8988T (cell line): ENCODE data around the gene CFAP45.

Source experiments
- DNase-seq: peaks from one replicate; pipeline ENCODE4 v3.0.0; 2011

Gene CFAP45, protein sequence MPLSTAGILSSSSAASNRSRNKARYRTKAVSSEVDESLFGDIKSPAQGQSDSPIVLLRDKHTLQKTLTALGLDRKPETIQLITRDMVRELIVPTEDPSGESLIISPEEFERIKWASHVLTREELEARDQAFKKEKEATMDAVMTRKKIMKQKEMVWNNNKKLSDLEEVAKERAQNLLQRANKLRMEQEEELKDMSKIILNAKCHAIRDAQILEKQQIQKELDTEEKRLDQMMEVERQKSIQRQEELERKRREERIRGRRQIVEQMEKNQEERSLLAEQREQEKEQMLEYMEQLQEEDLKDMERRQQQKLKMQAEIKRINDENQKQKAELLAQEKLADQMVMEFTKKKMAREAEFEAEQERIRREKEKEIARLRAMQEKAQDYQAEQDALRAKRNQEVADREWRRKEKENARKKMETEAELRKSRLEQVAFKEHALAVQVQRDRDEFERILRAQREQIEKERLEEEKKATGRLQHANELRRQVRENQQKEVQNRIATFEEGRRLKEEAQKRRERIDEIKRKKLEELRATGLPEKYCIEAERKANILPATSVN

GRCh38 chr1:159900086-159900680 is at the start of gene CFAP45:
TSS of gene CFAP45 (minus strand) at chr1:159900165. CDS start at chr1:159900098, 67 bp downstream.
- DNase-seq, result no peak

DNA sequence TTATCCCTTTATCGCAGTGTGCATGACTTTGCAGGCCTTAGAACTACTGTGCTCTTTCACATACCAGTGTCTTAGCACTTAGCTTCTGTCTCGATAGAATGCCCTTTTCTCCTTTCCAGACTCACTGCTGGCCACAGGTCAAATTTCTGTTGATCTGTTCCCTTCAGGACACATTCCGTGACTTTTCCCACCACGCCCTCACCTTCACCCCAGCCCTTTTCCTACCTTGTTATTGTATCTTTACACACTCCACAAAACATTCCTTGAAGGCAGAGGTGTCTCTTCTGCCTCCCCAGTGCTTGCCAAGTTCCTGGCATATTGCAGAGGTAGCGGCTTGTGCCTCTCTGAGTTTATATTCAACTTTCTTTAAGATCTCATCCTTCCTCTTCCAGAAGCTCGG is 49.2 kb upstream of the CFAP45 start:
- no peak for DNase-seq

DNA sequence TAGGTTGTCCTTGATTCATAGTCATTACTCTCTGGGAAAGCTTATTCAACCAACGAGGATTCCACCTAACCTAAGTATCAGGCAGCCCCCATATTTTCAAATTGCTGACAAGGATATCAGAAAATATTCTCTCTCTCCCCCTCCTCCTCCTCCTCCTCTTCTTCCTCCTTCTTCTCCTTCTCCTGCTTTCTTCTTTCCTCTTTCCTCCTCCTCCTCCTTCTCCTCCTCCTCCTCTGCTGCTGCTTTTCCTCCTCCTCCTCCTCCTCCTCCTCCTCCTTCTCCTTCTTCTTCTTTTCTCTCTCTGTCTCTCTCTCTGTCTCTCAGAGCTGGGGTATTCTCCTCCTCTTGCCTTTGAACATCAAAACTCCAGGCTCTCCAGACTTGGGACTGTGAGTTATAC is 48.0 kb upstream of the CFAP45 start:
- DNase-seq, result no peak

- DNase-seq, result no peak
Observed at GRCh38 chr1:159946242-159947187, 46.5 kb upstream of the CFAP45 start.

GRCh38 chr1:159945483-159946241 is 45.7 kb upstream of the CFAP45 start, which contains the start of gene IGSF9:
TSS of gene IGSF9 (minus strand) at chr1:159945613. CDS start at chr1:159943454, 2,159 bp downstream.
- DNase-seq, result peak; percentile 95

DNA sequence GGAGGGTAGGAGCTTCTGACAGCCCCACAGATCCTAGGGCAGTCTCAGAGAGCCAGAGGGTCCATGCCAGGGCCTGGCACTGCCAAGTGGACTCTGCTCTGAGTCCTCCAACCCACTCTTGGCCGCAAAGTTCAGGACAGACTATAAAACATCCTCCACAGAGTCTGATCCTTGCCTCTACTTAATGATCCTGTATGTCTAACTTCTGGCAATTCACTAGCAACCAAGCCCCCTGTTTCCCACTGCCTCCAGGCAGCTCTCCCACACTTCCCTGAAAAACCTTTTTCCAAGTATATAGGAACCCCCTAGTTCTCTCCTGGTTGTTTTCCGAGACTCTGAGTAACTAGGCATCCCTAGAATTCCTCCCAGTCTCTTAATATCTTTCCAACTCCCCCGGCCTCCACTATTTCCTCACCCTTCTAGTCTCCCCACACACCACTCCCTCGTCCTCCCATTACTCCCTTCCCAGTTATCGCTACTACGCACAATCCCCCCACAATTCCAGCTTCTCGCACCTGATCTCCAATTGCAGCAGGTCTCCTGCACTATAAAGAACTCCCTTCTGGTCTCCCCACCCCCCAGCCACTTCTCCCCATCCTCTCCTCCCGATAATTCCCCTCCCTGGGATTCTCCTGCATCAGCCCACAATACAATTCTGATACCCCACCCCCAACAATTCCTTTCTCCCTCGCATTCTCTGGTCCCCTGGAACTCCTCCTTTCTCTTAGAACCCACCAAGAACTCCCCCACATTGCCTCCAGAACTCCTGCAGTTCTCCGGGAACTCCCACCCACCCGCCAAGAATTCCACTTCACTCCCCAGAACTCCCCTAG is 44.9 kb upstream of the CFAP45 start:
- DNase-seq, result no peak

- DNase-seq, result no peak
Observed at GRCh38 chr1:159943908-159944622, 44.1 kb upstream of the CFAP45 start.

DNA sequence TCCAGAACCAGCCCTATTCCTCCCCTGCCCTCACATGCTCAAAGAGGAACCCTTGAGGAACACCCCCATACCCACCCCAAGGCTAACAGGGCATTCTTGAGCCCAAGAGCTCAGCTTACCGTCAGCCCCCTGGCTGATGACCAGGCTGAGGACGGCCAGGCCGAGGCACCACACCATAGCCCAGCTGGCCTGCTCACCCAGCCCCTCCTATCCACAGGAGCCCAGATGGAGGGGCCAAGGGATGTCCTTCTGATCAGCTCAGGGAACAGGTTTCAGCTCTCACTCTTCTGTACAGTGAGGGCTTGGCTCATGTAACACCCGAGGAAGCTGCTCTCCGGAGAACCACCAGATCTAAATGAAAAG is 43.3 kb upstream of the CFAP45 start:
- DNase-seq, result no peak

- DNase-seq, result no peak
Observed at GRCh38 chr1:159942632-159943277, 42.8 kb upstream of the CFAP45 start.

DNA sequence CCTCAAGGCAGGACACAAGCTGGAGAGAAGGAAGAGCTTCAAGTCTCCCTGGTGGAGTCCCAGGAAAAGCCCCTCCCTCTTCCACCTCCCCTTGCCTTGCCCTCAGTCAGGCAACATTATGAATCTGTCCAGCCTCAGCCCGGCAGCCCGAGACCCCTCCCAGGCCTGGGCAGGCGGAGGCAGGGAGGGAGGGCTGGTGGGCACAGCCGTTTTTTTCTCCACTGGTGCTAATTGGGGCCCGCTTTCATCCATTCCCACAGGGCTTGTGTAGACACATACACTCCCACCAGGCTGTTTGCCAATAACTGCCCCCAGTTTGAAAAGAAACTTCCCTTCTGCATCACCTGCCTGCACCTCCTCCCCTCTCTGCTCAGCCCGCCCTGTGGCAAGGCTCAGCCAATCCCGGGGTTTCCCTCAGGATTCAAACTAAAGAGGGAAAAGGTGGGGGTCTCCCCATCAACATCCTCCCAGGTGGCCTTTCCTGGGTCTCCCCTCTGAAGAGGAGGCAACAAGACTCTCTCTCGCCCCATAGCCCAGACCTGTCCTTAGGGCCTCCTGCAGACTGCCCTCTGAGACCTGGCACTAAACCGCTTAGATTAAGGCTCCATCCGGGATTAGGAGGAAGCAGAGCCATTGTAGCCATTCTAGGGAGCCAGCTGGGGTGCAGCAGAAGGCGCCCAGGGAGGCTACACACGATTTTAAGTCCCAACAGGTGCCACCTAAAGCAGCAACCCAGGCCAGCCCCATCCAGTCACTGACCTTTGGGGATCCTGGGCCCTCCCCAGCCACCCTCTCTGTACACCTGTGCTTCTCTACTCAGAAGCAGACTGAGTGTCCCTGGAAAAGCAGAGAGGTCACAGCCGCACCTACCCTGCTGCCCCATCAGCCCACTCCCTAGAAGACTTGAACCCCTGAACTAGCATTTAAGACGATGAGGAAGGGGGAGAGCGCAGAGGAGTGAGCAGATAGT is 41.9 kb upstream of the CFAP45 start:
- DNase-seq, result no peak

- no peak for DNase-seq
Observed at GRCh38 chr1:159941141-159941540, 41.2 kb upstream of the CFAP45 start.

- no peak for DNase-seq
Observed at GRCh38 chr1:159940006-159940620, 40.1 kb upstream of the CFAP45 start.

GRCh38 chr1:159939678-159940002 is 39.7 kb upstream of the CFAP45 start:
- DNase-seq, result no peak

DNA sequence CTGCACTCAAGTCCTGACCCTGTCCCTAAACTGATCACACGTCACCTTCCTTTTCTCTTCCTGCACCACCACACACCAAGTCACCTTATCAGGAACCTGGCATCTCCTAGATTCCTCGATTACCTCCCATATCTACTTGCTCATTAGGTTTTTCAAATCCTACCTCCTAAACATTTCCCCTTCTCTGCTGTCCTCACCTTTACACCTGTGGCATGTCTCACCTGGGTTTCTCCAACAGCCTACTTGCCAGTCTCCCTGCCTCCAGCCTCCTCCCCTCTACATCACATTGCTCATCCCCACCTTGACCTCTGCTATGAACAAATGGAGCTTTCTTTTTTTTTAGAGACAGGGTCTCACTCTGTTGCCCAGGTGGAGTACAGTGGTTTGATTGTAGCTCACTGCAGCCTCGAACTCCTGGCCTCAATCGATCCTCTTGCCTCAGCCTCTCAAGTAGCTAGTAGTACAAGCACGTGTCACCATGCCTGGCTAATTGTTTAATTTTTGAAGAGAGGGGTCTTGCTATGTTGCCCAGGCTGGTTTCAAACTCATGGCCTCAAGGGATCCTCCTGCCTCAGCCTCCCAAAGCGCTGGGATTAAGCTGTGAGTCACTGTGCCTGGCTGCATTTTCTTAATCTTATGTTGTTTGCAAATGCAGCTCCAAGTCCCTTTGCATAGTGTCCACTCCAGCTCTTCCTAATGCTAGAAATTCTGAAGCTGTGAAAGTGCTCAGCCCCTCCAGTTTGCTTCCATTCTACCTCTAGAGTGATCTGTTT is 39.1 kb upstream of the CFAP45 start:
- DNase-seq, result no peak

GRCh38 chr1:159938211-159938852 is 38.4 kb upstream of the CFAP45 start:
- no peak for DNase-seq

- no peak for DNase-seq
Observed at GRCh38 chr1:159937054-159937750, 37.2 kb upstream of the CFAP45 start.
